ENCODE results near the gene APOBEC3A. TPM values are rescaled to one million over a fixed set of nuclear protein-coding genes. Genes with fewer than 3 reads are reported as not detected.
"Not testable (repeated sequence)": the region's sequence is repeated elsewhere in the genome, so short reads cannot be mapped to it uniquely, and the experiment has no call there.

APOBEC3A gene
- total RNA-seq, 6 donors from 2014 or later = 3.0 to 27.3 (median 8.3) TPM

DNA sequence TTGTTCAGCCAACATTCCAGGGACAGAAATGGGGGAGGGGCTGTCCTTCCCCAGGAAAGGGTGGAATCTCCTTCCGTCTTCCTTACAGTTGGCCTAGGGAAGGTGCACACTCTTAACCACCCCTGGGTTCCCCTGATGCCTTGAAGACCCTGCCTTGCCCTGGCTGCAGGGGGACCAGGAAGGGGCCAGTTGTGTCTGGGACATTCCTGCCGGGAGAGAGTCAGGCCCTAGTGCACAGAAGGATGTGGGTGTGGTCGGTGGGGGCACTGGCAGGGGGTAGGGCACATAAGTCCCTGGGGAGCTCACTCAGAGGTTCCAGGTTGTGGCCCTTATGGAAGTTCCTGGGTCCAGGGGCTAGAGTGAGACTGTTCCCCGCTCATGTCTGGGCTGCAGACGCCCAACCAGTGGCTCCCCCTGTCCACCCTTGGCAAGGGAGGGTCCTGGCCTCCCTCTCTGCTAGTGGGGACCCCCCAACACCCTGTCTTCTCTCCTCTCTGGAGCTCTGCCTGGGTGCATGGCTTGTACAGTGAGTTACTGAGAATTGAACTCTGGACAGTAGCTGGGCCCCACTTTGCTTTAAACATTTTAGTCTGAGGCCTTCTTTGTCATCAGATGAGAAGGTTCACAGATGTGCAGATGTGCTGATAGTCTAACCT lies 2.0 kb upstream of the APOBEC3A start:
- DNase-seq = peak in 1 of 2 donors; percentile 15
- 68 to 71% methylated on average over 2 to 4 of the region's 5 CpGs for WGBS, 2 donors
- Histone ChIP-seq H3K27ac (peak overlapping the region in 3 of 4 donors; percentile 69 to 81 (median 80)), H3K27me3 (no peaks in the 10 kb centered on the region), H3K36me3 (no peaks in the 10 kb centered on the region), H3K4me1 (peaks cover 0 to 10% (median 5%) of the 10 kb centered on the region in 4 donors), H3K4me3 (no peak overlapping the region), H3K9me3 (no peaks in the 10 kb centered on the region)
- TF ChIP-seq EP300 (IDR thresholded peaks at IDR 0.05) (no peak), POLR2AphosphoS5 (IDR thresholded peaks at IDR 0.05) (no peak), POLR2A (IDR thresholded peaks at IDR 0.05) (no peak)
- TF ChIP-seq, protein P1, sequence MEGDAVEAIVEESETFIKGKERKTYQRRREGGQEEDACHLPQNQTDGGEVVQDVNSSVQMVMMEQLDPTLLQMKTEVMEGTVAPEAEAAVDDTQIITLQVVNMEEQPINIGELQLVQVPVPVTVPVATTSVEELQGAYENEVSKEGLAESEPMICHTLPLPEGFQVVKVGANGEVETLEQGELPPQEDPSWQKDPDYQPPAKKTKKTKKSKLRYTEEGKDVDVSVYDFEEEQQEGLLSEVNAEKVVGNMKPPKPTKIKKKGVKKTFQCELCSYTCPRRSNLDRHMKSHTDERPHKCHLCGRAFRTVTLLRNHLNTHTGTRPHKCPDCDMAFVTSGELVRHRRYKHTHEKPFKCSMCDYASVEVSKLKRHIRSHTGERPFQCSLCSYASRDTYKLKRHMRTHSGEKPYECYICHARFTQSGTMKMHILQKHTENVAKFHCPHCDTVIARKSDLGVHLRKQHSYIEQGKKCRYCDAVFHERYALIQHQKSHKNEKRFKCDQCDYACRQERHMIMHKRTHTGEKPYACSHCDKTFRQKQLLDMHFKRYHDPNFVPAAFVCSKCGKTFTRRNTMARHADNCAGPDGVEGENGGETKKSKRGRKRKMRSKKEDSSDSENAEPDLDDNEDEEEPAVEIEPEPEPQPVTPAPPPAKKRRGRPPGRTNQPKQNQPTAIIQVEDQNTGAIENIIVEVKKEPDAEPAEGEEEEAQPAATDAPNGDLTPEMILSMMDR (IDR thresholded peaks at IDR 0.05) = no peak
- no peak for ATAC-seq (ENCODE audit: low FRiP score in 2 of 2)

DNA sequence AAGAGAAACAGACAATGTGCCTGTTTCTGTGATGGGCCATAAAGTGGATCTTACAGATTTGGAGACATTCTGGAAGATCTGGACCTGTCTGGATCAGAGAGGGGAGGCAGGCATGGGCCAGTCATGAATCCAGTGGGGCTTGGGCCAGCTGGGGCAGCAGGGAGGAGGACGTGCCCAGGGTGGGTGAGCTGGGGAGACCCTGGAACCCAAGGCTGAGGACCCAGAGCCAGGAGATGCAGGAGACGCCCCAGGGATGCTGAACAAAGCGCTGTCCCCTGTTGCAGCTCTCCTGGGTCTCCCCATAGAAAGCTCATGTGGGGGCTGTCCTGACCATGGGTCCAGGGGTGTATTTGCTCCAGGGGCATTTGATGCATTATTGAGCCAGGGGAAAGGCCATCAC lies 1.5 kb upstream of the APOBEC3A start:
- peak in 1 of 2 donors; percentile 14 for DNase-seq
- WGBS, 2 donors = 96 to 100% methylated on average over 1 to 3 of the region's 3 CpGs
- Histone ChIP-seq H3K4me3 (no peak overlapping the region), H3K36me3 (no peaks in the 10 kb centered on the region), H3K9me3 (no peaks in the 10 kb centered on the region), H3K4me1 (peaks cover 0 to 10% (median 5%) of the 10 kb centered on the region in 4 donors), H3K27ac (no peak overlapping the region), H3K27me3 (no peaks in the 10 kb centered on the region)
- ATAC-seq (ENCODE audit: low FRiP score in 2 of 2) = no peak
- TF ChIP-seq POLR2A (IDR thresholded peaks at IDR 0.05) (no peak), POLR2AphosphoS5 (IDR thresholded peaks at IDR 0.05) (no peak), EP300 (IDR thresholded peaks at IDR 0.05) (no peak)
- TF ChIP-seq, protein P1 (IDR thresholded peaks at IDR 0.05) = no peak

DNA sequence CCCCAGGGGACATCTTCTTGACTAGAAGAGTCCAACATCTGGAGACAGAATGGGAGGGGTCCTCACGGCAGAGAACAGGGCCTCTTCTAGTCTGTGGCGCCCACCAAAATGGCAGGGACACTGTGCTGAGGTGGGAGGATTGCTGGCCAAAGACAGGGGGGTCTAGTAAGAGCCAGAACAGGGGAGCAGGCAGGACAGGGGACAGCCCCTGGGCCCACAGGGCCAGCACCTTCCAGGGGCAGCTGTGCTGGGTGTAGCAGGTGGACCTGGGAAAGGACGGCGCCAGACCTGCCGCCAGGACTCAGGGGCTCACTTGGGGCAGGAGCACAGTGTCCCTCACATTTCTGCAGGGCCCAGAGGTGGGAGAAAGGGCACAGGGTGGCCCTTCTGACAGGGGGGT lies 858 bp upstream of the APOBEC3A start:
- Histone ChIP-seq H3K36me3 (no peaks in the 10 kb centered on the region), H3K9me3 (no peaks in the 10 kb centered on the region), H3K27ac (peak overlapping the region in 3 of 4 donors; percentile 49 to 57 (median 50)), H3K4me1 (peaks cover 0 to 9% (median 4%) of the 10 kb centered on the region in 4 donors), H3K27me3 (no peaks in the 10 kb centered on the region), H3K4me3 (no peak overlapping the region)
- DNase-seq (peak in 1 of 2 donors; percentile 18), ATAC-seq (ENCODE audit: low FRiP score in 2 of 2) (no peak)
- TF ChIP-seq EP300 (IDR thresholded peaks at IDR 0.05) = no peak
- TF ChIP-seq, protein P1 (IDR thresholded peaks at IDR 0.05) = no peak
- TF ChIP-seq POLR2A (IDR thresholded peaks at IDR 0.05) = no peak
- no peak for TF ChIP-seq POLR2AphosphoS5 (IDR thresholded peaks at IDR 0.05)
- WGBS, 2 donors = 83 to 95% methylated on average over 5 of the region's 5 CpGs

DNA sequence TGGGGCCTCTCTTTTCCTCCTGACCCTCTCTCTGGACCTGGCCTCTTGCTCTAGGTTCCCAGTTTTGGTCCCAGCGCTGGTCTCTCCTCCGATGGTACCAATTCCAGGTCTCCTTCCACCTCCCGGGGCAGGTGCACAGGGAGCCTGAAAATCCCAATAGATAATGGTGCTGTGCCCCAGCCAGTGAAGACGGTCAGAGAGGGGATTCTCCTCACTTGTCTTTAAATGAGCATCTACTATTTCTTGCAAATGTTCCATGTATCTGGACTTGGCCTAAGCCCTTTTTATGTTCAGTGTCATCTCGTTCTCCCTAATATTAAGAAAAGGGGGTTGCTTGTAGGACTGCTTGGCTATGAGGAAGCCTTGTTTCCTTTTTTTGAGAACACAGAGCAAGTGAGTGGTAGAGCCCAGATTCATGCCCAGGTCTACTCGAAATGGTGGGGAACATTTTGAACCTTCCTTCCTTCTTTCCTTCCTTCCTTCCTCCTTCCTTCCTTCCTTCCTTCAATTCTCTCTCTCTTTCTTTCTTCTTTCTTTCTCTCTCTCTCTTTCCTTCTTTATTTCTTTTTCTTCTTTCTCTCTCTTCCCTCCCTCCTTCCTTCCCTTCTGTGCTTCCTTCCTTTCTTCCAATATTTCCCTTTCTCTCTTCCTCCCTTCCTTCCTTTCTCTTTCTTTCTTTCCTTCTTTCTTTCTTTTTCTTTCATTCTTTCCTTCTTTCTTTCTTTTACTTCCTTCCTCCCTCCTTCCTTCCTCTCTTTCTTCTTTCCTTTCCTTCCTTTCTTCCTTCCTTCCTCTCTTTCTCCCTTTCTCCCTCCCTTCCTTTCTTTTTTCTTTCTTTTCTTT lies 620 bp downstream of the APOBEC3A start:
- ATAC-seq (ENCODE audit: low FRiP score in 2 of 2) (no peak), DNase-seq (no peak)
- H3K27me3 ChIP-seq = no peaks in the 10 kb centered on the region
- H3K36me3 ChIP-seq = no peaks in the 10 kb centered on the region
- peak overlapping the region in 3 of 4 donors; percentile 8 to 57 (median 35) for H3K27ac ChIP-seq
- 81 to 85% methylated on average over 6 of the region's 6 CpGs for WGBS, 2 donors
- no peaks in the 10 kb centered on the region for H3K4me1 ChIP-seq
- no peak overlapping the region for H3K4me3 ChIP-seq
- TF ChIP-seq, protein P1 (IDR thresholded peaks at IDR 0.05) = no peak
- no peak for TF ChIP-seq EP300 (IDR thresholded peaks at IDR 0.05)
- TF ChIP-seq POLR2A (IDR thresholded peaks at IDR 0.05) = no peak
- no peak for TF ChIP-seq POLR2AphosphoS5 (IDR thresholded peaks at IDR 0.05)
- H3K9me3 ChIP-seq = no peaks in the 10 kb centered on the region

DNA sequence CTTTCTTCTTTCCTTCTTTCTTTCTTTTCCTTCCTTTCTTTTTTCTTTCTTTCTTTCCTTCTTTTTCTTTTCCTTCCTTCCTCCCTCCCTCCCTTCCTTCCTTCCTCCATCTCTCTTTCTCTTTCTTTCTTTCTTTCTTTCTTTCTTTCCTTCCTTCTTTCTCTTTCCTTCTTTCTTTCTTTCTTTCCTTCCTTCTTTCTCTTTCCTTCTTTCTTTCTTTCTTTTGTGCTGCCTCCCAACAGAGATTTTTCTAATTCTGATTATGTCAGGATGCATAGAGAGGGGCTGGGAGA lies 1.2 kb downstream of the APOBEC3A start:
- not testable (repeated sequence) for DNase-seq; H3K36me3 ChIP-seq; H3K4me3 ChIP-seq; H3K9me3 ChIP-seq; H3K27me3 ChIP-seq; ATAC-seq (ENCODE audit: low FRiP score in 2 of 2); H3K4me1 ChIP-seq; H3K27ac ChIP-seq
